Lower leg skin (tissue), 4 donors: Measurements from ENCODE around the gene ATP13A3. TPM values are rescaled to one million over a fixed set of nuclear protein-coding genes. Genes with fewer than 3 reads are reported as not detected.

Experiments
- DNase-seq, 2 donors: peaks; one replicate each; pipeline ENCODE4 v3.0.0-alpha.2; 2019; ENCODE audit warnings: low spot score in 2 of 2
- H3K4me3 ChIP-seq: fragments of 200-600 bp; sonication (generic); 2 replicates; pipeline ENCODE4 v1.5.1; 2017; ENCODE audit warnings: mild to moderate bottlenecking, low read depth; ENCODE audit not compliant: poor library complexity, severe bottlenecking
- CTCF ChIP-seq, 3 donors: fragments of 450-650 bp; IDR thresholded peaks; one replicate each; pipeline ENCODE4 v1.5.1; 2016; ENCODE audit warnings: antibody characterized with exemption in 3 of 3, mild to moderate bottlenecking in 3 of 3, moderate library complexity in 2 of 3
- POLR2A ChIP-seq, 2 donors: fragments of 450-650 bp; IDR thresholded peaks; one replicate each; pipeline ENCODE4 v1.6.1; 2016 to 2017; ENCODE audit warnings: antibody characterized with exemption in 2 of 2, mild to moderate bottlenecking in 1 of 2, moderate library complexity in 1 of 2
- WGBS, 2 donors: methylation state at CpG; one replicate each; pipeline ENCODE4 v1.1.5; 2018; 5-methylcytosine and 5-hydroxymethylcytosine counted together
- intact Hi-C: fragments of 100-400 bp; cut with DNase I; formaldehyde crosslinking; loops from one replicate; pipeline ENCODE4 v1.15.0; 2023; ENCODE audit warnings: low total_unique reads
- total RNA-seq, 4 donors: library from RNA; depleted of rRNA; stranded (reverse); fragments of >200 nt; gene quantifications; one replicate each; pipeline ENCODE4 v1.1.0, GENCODE V29; 2016

ATP13A3 gene
- total RNA-seq, 4 donors from 2014 or later: 35.0 to 40.6 (median 38.2) TPM

DNA sequence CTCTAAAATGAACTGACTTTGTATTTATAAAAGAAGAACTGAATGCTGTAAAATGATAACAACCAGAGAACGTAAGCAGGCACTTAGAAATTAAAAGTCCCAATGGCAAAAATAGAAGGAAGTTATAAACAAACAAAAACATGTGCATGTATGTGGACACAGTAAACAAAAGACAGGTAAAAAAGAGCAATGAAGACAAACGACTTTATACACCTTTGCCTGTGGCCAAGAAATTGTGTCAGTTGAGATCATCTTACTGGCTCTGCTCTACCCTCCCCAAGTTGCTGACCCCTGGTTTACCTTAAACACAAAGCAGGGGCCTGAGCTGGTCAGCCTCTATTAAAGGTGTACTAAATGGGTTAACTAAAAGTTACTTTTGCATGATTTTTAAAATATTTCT lies 46.0 kb downstream of the ATP13A3 start:
- 68 to 75% methylated on average over 2 of the region's 2 CpGs for WGBS, 2 donors
- TF ChIP-seq POLR2A (IDR thresholded peaks at IDR 0.05) (no peak), CTCF (IDR thresholded peaks at IDR 0.05) (no peak)
- intact Hi-C loops: no loop called here
- no peak for DNase-seq
- H3K4me3 ChIP-seq: no peak overlapping the region

- no peak for DNase-seq
- TF ChIP-seq POLR2A (IDR thresholded peaks at IDR 0.05) (no peak), CTCF (IDR thresholded peaks at IDR 0.05) (no peak)
- intact Hi-C loops: no loop called here
- 88 to 91% methylated on average over 6 of the region's 6 CpGs for WGBS, 2 donors
- no peak overlapping the region for H3K4me3 ChIP-seq
These were observed 46.8 kb downstream of the ATP13A3 start for GRCh38 chr3:194439881-194440550.

DNA sequence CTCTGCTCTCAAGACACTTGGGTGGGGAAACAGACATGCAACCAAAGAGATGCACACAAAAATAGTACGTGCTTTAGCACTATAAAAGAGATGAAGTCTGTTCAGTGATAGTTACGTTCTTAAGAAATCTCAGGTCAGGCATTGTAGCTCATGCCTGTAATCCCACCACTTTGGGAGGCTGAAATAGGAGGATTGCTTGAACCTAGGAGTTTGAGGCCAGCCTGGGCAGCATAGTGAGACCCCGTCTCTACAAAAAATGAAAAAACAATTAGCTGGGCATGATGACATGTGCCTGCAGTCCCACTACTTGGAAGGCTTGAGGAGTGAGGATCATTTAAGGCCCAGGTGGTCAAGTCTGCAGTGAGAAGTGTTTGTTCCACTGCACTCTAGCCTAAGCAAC lies 52.3 kb downstream of the ATP13A3 start:
- H3K4me3 ChIP-seq: no peak overlapping the region
- TF ChIP-seq CTCF (IDR thresholded peaks at IDR 0.05) (no peak), POLR2A (IDR thresholded peaks at IDR 0.05) (no peak)
- intact Hi-C loops: no loop called here
- no peak for DNase-seq
- WGBS, 2 donors: 80 to 89% methylated on average over 3 of the region's 3 CpGs

GRCh38 chr3:194431554-194431953 lies 55.2 kb downstream of the ATP13A3 start:
- intact Hi-C loops: no loop called here
- WGBS, 2 donors: 90 to 93% methylated on average over 5 of the region's 5 CpGs
- TF ChIP-seq CTCF (IDR thresholded peaks at IDR 0.05) (no peak), POLR2A (IDR thresholded peaks at IDR 0.05) (no peak)

DNA sequence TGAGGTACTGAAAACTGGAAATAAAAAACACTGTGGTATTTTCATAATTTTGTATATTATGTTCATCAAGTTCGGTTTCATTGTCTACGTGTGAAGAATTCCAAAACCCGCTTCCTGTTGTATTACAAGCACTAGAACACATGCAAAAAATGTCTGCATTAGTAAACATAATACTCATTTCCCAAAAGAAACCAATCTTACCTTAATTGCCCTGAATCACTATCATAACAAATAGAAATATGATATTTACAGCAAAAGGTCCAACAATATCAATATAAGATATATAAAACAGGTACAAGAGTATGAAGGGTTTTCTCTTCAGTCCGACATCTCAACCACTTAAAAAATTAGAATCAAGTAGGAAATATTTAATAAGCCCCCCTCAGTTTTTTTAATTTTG lies 61.4 kb downstream of the ATP13A3 start:
- WGBS, 2 donors: 94 to 96% methylated on average over 4 of the region's 4 CpGs
- intact Hi-C loops: no loop called here

More at GRCh38 chr3:194431554-194431953, 55.2 kb downstream of the ATP13A3 start:
- DNase-seq: no peak
- no peak overlapping the region for H3K4me3 ChIP-seq

More for the DNA sequence above, 61.4 kb downstream of the ATP13A3 start:
- DNase-seq: no peak
- no peak overlapping the region for H3K4me3 ChIP-seq
- TF ChIP-seq CTCF (IDR thresholded peaks at IDR 0.05) (no peak), POLR2A (IDR thresholded peaks at IDR 0.05) (no peak)
